Measurements from ENCODE around the gene ARHGAP9. TPM values are rescaled to one million over a fixed set of nuclear protein-coding genes. Genes with fewer than 3 reads are reported as not detected.

ARHGAP9 gene
- total and polyA plus RNA-seq, 12 donors: 1.3 to 46.4 (median 16.8) TPM

DNA sequence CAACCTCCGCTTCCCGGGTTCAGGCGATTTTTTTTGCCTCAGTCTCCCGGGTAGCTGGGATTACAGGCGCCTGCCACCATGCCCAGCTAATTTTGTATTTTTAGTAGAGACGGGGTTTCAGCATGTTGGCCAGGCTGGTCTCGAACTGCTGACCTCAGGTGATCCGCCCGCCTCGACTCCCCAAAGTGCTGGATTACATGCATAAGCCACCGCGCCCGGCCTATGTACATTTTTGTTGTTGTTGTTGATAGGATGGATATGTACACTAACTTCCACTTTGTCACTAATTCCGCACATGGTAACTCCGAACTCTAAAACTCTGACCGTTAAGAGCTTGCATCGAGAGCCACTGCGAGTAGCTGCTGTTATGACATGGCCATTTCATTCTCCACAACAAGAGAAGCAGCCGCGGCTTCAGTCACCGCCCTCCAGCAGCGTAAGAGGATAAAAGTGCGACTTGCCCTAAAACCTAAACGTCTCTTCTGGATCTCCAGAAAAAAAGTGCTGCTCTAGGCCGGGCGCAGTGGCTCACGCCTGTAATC lies 7.5 kb upstream of the ARHGAP9 start:
- Histone ChIP-seq H3K9me3 (replicated peaks in 1 of 3) (no peaks in the 10 kb centered on the region), H3K27ac (peak overlapping the region in 1 of 5 donors; percentile 48), H3K4me1 (replicated peaks in 1 of 2) (peaks cover 10 to 11% of the 10 kb centered on the region in 2 donors), H3K27me3 (no peaks in the 10 kb centered on the region), H3K4me3 (peak overlapping the region in 2 of 4 donors; percentile 29 to 75), H3K36me3 (replicated peaks in 1 of 2) (peaks cover 0 to 26% of the 10 kb centered on the region in 2 donors)
- DNase-seq: peak in 2 of 7 donors; percentile 29 to 59
- TF ChIP-seq POLR2A (IDR thresholded peaks at IDR 0.05) (no peak), CTCF (IDR thresholded peaks at IDR 0.05) (no peak)
- WGBS, 4 donors: 85 to 90% (median 88%) methylated on average over 26 to 27 of the region's 27 CpGs
- intact Hi-C loops (cut with DNase I): no loop called here

- H3K27me3 ChIP-seq: no peaks in the 10 kb centered on the region
- TF ChIP-seq CTCF (IDR thresholded peaks at IDR 0.05) (no peak), POLR2A (IDR thresholded peaks at IDR 0.05) (no peak)
- H3K4me1 ChIP-seq (replicated peaks in 1 of 2): peaks cover 10 to 11% of the 10 kb centered on the region in 2 donors
- no peak for DNase-seq
- no peak overlapping the region for H3K4me3 ChIP-seq
- no peaks in the 10 kb centered on the region for H3K9me3 ChIP-seq (replicated peaks in 1 of 3)
- H3K27ac ChIP-seq: no peak overlapping the region
- peaks cover 0 to 11% of the 10 kb centered on the region in 2 donors for H3K36me3 ChIP-seq (replicated peaks in 1 of 2)
- intact Hi-C loops (cut with DNase I): no loop called here
Observed at GRCh38 chr12:57485695-57486094, 6.0 kb upstream of the ARHGAP9 start.

GRCh38 chr12:57483466-57483865 lies 3.8 kb upstream of the ARHGAP9 start:
- DNase-seq: no peak
- WGBS, 4 donors: 38 to 54% (median 49%) methylated on average over 5 of the region's 5 CpGs
- Histone ChIP-seq H3K4me3 (no peak overlapping the region), H3K27ac (no peak overlapping the region), H3K4me1 (replicated peaks in 1 of 2) (peaks cover under 1 to 1% of the 10 kb centered on the region in 2 donors), H3K36me3 (replicated peaks in 1 of 2) (no peaks in the 10 kb centered on the region), H3K27me3 (no peaks in the 10 kb centered on the region), H3K9me3 (replicated peaks in 1 of 3) (no peaks in the 10 kb centered on the region)
- no peak for TF ChIP-seq CTCF (IDR thresholded peaks at IDR 0.05)
- TF ChIP-seq POLR2A (IDR thresholded peaks at IDR 0.05): no peak
- intact Hi-C loops (cut with DNase I): no loop called here

- TF ChIP-seq CTCF (IDR thresholded peaks at IDR 0.05) (no peak), POLR2A (IDR thresholded peaks at IDR 0.05) (no peak)
- WGBS, 4 donors: 63 to 82% (median 78%) methylated on average over 1 of the region's 1 CpG
- H3K4me1 ChIP-seq (replicated peaks in 1 of 2): no peaks in the 10 kb centered on the region
- intact Hi-C loops (cut with DNase I): no loop called here
- no peaks in the 10 kb centered on the region for H3K36me3 ChIP-seq (replicated peaks in 1 of 2)
- H3K4me3 ChIP-seq: no peak overlapping the region
- no peaks in the 10 kb centered on the region for H3K9me3 ChIP-seq (replicated peaks in 1 of 3)
- no peak for DNase-seq
- H3K27me3 ChIP-seq: no peaks in the 10 kb centered on the region
- H3K27ac ChIP-seq: no peak overlapping the region
Observed at GRCh38 chr12:57481671-57482070, 2.0 kb upstream of the ARHGAP9 start.
